Activated T-helper 1 cell treated with anti-CD3 and anti-CD28 coated beads, Interleukin-2, amount 50 U/mL, for 16 hours (primary cell): ENCODE data around the gene LY6G6D.

ENCODE experiments used
- DNase-seq, 2 donors: peaks; one replicate each; pipeline ENCODE4 v3.0.0-alpha.2; 2020; ENCODE audit warnings: low read depth in 1 of 2, low spot score in 1 of 2

The LY6G6D gene

GRCh38 chr6:31715022-31715958 lies at the start of gene LY6G6D:
TSS of gene LY6G6D (plus strand) at chr6:31715348. CDS start at chr6:31715356, 8 bp downstream.
- no peak for DNase-seq

- peak; percentile 94 to 98 for DNase-seq
Measured at GRCh38 chr6:31665501-31666336, 49.4 kb upstream of the LY6G6D start, which contains the start of gene CSNK2B. TSS of gene CSNK2B (plus strand) at chr6:31666080. CDS start at chr6:31666832, 752 bp downstream.

GRCh38 chr6:31666337-31666965 lies 48.7 kb upstream of the LY6G6D start:
- DNase-seq: no peak

- DNase-seq: no peak
Measured at GRCh38 chr6:31669676-31670075, 45.5 kb upstream of the LY6G6D start, which contains the start of gene LY6G5B. TSS of gene LY6G5B (plus strand) at chr6:31669976. CDS start at chr6:31670951, 975 bp downstream.

GRCh38 chr6:31676322-31676903 lies 38.7 kb upstream of the LY6G6D start:
- no peak for DNase-seq

GRCh38 chr6:31676904-31677303 lies 38.2 kb upstream of the LY6G6D start:
- no peak for DNase-seq

GRCh38 chr6:31677955-31678354 lies 37.2 kb upstream of the LY6G6D start:
- no peak for DNase-seq

- DNase-seq: peak; percentile 37 to 40
Measured at GRCh38 chr6:31680226-31681134, 34.7 kb upstream of the LY6G6D start, which contains the start of gene LY6G5C. TSS of gene LY6G5C (minus strand) at chr6:31681067. CDS start at chr6:31680373, 694 bp downstream.

GRCh38 chr6:31681135-31681671 lies 33.9 kb upstream of the LY6G6D start:
- no peak for DNase-seq

- DNase-seq: no peak
Measured at GRCh38 chr6:31683591-31683990, 31.6 kb upstream of the LY6G6D start.

GRCh38 chr6:31686483-31686882 lies 28.7 kb upstream of the LY6G6D start:
- DNase-seq: no peak

- DNase-seq: no peak
Measured at GRCh38 chr6:31687321-31687720, 27.8 kb upstream of the LY6G6D start.

- no peak for DNase-seq
Measured at GRCh38 chr6:31687860-31688693, 27.1 kb upstream of the LY6G6D start.

GRCh38 chr6:31689249-31690110 lies 25.7 kb upstream of the LY6G6D start:
- no peak for DNase-seq

GRCh38 chr6:31690231-31691077 lies 24.7 kb upstream of the LY6G6D start:
- DNase-seq: no peak

- no peak for DNase-seq
Measured at GRCh38 chr6:31691078-31691463, 24.1 kb upstream of the LY6G6D start.
